Epidermal melanocyte (primary cell): ENCODE results near the gene PCYT2.

Source experiments
- DNase-seq: peaks from one replicate; pipeline ENCODE4 v3.0.0; 2011; ENCODE audit warnings: low spot score; ENCODE audit not compliant: insufficient read length

The PCYT2 gene

DNA sequence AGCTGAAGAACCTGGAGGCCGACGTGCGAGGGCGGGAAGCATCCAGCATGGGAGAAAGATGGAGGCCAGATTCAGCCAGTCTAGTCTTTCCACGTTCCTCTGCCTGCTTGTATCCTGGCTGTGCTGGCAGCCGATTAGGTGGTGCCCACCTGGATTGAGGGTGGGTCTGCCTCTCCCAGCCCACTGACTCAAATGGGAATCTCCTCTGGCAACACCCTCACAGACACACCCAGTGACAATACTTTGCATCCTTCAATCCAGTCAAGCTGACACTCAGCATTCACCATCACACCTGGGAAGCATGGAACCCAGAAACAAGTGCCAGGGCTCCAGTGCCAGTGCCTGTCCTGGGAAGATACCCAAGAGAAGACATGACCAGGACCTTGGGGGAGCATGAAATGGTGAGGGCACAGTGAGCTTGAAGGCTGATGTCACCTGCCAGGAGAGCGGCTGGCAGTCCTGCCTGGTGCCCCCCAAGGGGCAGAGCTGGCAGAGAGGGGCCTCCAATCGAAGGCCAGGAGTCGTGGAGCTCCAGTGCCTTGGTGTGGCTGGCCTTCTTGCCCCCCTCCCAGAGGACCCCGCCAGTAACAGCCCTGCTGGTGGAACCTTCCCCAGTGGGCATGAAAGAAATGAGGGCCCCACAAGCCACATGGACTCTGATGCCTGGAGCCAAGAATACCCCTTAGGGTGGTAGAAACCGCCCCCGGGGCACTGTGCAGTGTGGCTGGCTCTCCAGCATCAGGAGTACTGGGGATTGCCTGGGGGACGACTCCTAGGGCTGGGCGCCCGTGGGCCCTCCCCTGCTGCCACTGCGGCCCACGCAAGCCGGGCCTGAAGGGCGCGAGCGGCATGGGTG is 9.8 kb downstream of the PCYT2 start:
- DNase-seq = no peak

DNA sequence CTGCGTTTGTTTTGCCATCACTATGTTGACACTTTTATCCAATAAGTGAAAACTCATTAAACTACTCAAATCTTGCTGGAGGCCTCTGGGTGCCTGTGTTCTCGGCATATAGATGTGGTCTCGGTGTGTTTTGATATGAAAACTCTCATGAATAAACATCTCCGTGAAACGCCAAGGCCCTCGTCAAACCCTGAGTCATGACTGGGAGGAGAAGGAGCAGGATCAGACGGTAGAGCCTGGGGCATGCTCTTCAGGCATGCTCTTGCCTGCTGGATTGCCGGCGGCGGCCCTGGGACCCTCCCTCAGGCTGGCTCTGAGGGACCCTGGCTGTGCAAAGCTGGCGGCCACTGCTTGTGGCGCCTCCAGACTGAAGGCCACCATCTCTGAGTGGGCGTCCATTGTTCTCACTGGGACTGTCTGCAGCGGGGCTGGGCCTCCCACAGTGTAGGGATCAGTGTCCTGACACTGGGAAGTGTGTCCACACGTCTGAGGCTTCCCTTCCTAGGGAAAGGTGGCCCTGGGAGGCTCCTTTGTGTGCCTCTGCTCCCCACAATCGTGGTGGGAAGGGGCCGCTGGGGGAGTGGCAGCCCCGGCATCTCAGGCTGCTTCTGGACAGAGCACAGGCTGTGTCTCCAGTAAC is 10.9 kb downstream of the PCYT2 start:
- DNase-seq = no peak

DNA sequence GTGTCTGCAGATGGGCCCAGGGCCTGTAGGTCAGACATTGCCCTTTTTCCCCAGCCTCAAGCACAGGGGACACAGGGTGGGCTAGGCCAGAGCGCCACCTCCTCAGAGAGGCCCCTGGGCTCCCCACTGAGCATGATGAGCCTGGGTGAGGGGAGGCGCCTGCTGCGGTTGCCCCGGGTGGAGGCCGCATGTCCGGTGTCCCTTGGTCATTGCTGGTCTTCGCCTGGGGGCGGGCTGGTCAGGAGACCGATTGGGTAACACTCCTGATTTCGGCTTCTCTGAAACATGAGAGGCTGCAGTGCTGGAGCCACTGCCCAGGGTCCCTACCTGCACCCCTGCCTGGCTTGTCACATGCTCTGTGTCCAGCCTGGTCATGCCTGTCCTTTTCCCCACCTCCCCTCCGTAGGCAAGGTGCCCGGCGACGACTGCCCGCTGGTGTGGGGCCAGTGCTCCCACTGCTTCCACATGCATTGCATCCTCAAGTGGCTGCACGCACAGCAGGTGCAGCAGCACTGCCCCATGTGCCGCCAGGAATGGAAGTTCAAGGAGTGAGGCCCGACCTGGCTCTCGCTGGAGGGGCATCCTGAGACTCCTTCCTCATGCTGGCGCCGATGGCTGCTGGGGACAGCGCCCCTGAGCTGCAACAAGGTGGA is 11.6 kb downstream of the PCYT2 start:
- DNase-seq = no peak

DNA sequence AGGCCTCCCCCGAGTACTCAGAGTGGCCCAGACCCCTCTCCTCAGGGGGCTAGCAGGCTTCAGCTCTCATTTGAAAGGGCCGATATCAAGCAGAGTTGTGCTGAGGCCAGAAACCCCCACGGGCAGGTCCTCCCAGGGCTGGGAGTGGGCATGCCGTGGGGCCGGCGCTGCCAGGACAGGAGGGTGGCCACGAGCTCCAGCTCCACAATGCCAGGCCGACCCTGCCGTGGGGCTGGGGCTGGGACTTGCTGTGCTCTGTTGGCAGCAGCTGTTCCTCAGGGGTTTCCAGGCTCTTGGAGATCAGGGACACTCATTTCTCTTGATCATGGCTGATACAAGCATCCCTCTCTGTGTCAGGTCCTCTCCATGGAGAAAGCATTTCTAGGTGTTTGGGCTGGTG is 12.3 kb downstream of the PCYT2 start:
- no peak for DNase-seq

DNA sequence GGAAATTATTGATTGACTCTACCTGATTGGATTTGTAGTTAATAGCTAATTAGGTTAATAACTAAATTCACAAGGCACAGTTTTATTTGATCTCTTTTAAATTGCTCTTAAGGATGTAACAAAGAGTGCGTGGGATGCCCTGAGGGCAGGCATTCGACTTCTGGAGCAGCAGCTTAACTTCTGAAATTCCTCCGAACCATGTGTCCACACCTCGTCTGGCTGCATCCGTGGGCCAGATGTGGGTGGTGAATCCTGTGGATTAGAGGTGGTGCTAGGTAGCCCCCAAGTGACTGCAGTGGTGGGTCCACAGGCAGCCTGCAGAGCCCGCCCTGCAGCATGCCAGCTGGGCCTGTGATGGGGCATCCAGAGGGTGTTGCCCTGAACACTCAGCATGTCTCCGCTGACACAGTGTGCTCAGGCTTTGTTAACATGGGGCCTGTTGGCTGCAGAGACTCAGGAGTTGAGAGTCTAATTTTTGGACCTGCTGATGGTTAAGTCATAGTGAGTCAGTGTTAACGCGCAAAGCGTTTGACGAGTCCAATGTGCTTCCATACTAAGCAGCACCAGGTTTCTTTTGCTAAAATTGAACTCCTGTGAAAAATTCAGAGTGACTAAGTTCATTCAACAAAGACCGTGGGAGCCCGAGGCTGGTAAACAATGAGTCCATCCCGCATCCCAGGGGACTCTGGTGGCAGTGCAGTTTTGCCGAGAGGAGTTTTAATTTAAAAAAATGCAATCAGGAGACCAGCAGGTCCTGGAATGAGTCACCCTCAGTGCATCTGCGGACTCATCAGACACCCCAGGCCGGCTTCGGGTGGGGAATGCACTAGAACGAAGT is 13.0 kb downstream of the PCYT2 start:
- no peak for DNase-seq

DNA sequence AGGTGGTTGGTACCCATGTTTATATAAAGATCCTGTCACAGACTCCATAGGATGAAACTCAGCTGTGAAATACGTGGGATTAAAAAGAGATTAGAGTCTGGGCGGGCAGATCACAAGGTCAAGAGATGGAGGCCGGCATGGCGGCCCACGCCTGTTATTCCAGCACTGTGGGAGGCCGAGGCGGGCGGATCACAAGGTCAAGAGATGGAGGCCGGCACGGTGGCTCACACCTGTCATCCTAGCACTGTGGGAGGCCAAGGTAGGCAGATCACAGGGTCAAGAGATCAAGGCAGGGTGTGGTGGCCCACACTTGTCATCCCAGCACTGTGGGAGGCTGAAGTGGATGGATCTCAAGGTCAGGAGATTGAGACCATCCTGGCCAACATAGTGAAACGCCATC is 15.8 kb downstream of the PCYT2 start:
- no peak for DNase-seq

DNA sequence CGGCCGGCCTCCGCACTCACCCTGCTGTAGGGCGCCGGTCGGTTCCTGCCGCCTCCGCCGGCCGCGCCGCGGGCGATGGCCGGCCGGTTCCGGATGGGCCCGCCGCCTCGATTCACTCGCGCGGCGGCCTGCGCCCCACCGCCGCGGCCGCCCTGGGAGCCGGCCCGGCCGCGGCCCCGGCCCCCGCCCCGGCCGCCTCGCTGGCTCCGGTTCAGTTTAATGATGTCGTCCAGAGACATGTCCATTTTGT is 20.0 kb downstream of the PCYT2 start:
- no peak for DNase-seq

DNA sequence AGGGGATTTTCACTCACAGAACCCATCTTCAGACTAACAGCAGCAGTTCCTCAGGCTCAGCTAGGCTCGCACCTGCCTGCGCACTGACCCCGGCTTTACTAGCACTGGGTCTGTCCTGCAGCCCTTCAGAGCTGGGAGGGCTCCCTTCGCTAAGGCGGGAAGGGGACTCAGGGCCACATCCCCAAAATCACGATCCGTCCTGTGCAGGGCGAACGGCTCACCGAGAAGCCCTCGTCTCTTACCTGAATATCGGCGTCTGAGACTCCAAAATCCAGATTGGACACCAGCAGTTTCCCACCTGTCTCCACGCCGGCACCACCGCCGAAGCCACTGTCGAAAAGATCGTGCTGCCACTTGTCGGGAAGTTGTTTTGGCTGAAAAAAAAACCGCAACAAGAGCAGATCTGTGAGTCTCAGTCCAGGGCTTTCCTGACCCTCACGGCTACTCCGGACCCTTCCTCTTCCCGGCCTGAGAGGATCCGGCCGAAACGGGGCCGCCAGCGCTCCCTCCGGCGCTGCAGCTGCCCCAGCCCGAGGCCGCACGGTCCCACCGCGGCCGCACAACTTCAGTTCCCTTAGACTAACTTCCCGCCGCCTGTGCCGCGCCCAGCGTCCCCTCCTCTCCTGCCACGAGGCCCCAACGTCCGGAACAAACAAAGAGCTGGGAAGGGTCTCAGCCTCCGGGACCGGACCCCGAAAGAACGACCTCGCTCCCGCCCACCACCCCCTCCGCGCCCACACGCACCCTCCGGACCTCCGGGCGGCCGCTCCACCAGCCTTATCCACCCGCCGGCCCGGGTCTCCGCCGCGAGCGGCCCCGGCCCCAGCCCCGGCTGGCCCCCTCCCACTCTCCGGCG is 20.5 kb downstream of the PCYT2 start:
- DNase-seq = no peak

DNA sequence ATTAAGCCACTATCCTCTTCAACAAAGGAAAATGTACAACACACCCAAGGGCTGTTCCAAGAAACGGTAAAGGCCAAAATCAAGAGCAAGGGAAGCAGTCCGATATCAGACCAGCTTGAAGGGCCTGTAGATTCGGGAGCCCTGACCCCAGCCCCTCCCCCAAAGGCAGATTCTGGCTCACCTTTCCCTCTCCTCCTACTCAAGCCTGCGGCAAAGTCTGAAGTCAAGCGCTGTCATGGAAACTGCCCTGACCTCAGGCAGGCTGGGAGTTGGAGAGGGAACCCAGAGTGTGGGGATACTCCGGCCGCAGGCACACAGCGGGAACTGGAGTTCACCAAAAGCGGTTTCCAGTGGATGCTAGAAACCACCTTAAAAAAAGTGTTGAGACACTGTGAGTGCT is 21.6 kb downstream of the PCYT2 start:
- DNase-seq = no peak

DNA sequence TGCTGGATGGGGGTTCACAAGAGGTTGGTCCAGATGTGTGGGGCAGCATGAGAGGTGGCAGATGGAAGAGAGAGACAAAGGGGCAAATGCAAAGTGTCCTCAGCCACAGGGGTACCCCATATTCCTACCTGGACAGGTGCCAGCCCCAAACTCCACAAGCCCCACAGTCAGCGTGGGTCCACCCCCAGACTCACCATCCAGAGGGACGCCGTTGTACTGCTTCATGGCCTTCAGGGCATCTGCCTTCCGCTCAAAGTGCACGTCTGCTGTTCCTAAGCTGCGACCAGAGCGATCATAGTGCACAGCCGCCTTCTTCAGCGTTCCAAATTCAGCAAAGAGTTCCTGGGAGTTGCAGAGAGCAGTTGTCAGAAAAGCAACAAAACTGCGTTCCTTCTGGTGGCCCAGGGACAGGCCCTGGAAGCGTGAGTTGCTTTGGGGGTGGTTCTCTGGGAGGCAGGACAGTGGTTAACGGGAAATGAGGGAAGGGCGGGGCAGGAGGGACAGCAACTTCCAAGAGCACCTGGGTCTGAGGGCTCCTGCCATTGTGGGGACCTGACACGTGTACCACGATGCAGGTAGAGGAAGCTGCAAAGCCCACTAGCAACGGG is 22.1 kb downstream of the PCYT2 start:
- DNase-seq = no peak

DNA sequence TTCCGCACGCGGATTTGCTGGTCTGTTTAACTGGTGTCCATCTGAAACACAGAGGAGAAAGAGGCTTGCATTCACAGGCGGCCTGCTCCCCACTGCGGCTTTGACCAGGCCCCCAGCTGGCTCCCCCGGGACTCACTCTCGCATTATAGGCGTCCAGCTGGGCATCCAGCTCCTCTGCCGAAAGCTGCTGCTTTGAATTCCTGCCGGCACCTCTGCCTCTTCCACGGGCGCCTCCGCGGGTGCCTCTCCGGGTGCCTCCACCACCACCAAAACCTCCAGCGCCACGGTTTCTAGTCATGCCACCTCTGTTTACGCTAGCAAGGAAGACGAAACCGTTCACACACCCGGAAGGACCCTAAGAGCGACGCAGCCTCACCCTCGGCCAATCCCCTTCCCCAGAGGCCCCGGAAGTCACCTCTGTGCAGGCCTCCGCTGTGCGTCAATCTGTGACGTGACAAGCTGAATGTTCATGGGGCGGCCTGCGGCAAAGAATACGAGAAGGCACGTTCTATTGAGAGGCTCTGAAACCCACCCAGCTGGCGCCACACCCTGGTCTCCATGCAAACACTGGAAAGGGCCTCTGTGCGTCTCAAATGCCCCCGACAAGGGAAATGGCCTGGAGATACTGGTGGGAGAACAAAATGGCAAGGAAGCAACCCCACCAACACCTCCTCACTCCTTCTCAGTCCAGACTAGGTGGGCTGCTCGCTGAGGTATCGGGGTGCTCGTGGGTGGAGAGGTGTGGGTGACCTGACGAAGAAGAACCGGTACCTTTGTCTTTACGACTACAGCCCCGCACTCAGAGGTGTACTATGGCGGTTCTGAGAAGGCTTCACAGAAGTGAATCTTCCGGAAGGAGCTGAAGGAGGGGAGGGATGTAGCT is 22.9 kb downstream of the PCYT2 start:
- DNase-seq = no peak

DNA sequence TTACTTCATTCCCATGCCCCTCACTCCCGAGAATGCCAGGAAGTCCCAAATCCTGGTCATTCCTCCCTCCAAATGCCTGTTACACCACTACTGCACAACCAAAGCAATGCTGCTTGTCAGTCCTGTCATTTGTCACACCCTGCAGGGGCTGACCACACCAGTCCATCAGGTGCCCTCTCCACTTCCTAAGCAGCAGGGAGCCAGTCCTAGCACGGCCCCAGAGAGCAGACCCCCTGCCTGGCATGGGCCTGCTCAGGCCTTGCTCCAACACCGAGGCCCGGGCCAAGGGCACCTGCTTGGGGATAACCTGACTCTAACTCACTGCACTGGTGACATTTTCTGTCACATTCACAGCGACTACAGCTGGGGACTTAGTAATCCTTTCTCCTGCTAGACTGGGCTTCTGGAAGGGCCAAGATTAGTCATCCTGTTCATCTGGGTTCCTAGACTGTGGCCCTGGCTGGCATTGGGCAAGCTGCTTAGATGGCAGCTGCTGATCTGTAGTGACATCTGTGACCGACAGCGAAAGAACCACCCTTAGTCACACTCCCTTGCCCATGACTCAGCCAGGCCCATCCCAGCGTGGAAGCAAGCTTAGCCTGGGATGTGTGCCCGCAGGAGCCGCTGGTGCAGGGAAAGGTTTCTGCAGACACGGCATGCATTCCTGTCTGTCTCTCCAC is 25.2 kb downstream of the PCYT2 start:
- DNase-seq = no peak

DNA sequence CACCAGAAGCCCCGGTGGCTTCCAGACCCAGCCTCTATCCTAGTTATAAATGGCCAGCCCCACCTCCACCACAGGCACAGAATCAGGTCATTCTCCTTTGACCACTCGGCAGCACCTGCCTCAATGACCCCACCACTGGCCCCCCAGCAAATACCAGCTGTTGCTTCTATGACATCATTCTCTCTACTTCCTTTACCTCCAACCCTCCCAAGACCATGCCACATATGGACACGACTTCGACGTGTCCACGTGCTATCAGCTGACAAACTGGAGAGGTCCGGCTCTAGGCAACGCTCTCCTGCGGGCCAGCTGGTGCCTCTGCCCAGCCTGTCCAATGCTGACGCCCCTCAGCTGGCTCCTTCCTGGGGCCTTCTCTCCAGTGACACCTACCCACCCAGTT is 25.7 kb downstream of the PCYT2 start:
- DNase-seq = no peak

DNA sequence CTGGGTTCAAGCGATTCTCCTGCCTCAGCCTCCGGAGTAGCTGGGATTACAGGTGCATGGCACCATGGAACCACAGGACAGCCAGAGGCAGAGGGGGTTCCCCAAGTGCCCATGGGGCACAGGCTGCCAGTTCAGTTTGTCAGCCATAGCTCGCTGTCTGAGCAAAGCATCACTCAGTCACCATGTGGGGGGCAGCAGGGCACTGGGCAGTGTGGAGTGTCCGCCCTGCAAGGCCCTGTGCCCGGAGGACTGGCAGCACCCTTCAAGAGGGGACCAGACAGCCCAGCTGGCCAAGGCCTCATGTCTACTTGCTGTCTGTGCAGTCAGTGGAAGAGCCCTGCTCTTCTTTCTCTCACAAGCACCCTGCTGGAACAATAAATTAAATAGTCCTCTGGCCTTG is 26.2 kb downstream of the PCYT2 start:
- DNase-seq = no peak

DNA sequence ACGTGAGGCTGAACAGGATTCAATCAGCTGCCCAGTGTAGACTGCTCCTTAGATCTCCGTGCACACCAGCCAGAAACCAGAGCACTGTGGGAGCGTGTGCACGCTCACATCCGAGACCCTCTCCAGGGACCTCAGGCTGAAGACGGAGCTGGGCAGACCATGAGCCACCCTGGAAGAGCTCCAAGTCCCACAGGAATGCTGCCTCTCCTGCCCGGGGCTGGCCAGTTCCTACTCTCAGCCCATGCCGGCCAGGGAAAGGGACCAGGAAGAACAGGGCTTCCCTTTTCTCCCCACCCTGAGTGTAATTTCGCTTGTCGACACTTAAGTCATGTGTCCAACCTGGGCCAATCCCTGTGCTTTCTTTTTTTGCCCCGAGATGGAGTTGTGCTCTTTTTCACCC is 26.7 kb downstream of the PCYT2 start:
- DNase-seq = peak; percentile 77

DNA sequence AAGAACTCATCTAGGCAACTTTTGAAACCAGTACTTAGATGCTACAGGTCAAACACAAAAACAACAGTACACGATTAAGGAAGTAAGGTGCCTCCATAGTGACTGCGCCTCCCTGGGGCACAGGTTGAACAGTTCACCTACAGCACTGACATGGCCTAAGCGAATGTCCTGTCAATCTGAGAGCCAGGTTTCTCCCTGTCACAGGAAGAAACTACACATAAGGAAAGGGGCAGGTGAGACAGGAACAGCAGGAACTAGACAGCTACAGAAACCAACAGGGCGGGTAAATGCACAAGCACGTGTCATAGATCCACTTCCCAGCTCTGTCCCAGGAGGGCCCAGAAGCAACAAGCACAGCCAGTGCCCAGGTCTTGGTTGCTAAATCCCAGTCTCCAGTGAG is 32.1 kb downstream of the PCYT2 start:
- DNase-seq = no peak

DNA sequence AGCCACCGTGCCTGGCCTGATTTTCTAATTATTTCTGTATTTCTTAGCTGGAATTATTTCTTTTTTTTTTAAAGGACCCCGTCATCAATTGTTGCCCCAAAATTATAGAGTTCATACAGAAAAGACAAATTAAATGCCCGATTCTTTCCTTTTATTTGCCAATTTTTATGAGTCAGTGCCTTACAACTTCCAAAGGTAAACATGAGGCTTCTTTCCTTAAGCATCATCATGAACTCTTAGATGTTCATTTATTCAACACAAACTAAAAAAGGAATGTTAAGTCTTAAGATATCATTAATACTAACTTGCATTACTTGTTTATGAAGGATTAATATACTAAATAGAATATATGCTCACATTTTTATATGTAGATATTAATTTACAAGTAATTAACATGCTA is 32.9 kb downstream of the PCYT2 start:
- no peak for DNase-seq

DNA sequence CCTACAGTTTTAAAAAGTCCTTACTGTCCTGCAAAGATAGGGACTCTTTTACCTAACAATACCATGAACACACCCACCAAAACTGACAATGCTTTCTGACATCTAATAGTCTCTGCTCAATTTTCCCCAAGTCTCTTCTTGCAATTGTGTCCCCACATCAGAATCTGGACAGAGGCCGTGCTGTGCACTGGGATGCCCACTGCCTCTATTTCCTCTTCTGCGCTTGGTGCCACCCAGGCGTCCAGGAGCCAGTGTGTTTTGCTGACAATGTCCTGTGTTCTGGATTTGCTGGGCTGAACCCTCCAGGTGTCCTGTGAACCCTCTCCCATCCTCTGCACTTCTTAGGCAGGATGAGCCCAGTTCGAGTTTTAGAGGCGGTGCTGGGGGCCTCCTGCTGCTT is 33.6 kb downstream of the PCYT2 start:
- DNase-seq = no peak
